ENCODE results near the gene PDE3A. TPM values are rescaled to one million over a fixed set of nuclear protein-coding genes. Genes with fewer than 3 reads are reported as not detected.

PDE3A gene
- total RNA-seq, 2 experiments from 2014 or later = not detected

DNA sequence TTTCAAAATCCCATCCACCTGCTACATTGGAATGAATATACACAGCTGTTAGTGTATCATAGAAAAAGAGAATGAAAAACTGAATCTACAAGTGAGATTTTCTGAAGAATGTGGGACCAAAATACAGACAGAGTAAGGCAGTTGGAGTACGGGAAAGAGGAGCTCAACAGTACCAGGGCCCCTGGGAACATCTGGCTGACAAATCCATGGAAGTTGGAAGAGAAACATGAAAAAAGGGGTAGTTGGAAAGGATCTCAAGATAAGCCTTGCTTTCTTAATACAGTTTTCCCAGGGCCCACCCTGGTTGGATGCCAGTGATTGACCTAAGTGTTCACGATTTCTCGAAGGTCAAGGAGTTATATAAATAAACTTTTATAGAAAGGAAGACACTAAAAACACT, 272.8 kb downstream of the PDE3A start:
- CTCF ChIA-PET = no interaction called here
- POLR2A ChIA-PET = no interaction called here

GRCh38 chr12:20643822-20644221, 275.5 kb downstream of the PDE3A start:
- CTCF ChIA-PET = no interaction called here
- POLR2A ChIA-PET = no interaction called here

DNA sequence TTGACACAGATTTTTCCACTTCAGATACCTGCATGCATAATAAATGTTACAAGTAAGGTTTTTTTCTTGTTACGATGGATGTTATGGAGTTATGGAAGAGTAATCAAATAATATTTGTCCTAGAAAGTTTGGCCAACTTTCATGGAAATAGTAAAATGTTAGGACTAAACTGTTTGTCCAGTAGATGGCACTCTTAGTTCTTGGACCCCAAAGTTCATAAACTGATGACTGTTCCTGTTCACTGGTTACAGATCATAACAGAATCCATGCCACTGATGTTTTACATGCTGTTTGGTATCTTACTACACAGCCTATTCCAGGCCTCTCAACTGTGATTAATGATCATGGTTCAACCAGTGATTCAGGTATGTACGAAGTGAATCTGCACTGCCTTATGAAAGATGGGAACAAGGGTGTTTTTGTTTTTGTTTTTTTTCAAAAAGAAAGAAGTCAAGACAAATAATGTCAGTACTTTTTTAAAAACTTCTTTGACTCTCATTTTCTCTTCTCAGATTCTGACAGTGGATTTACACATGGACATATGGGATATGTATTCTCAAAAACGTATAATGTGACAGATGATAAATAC, 278.0 kb downstream of the PDE3A start:
- CTCF ChIA-PET = no interaction called here

DNA sequence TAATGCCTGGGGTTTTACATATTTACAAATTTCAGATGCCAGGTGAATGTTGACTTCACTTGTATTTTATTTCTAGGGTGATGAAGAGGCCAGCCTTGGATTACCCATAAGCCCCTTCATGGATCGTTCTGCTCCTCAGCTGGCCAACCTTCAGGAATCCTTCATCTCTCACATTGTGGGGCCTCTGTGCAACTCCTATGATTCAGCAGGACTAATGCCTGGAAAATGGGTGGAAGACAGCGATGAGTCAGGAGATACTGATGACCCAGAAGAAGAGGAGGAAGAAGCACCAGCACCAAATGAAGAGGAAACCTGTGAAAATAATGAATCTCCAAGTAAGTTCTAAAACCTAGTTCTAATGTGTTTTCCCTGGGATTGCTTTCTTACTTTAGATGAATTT, 285.5 kb downstream of the PDE3A start:
- ChIA-PET CTCF (no interaction called here), POLR2A (no interaction called here)

More for the DNA sequence above, 278.0 kb downstream of the PDE3A start:
- POLR2A ChIA-PET = no interaction called here

DNA sequence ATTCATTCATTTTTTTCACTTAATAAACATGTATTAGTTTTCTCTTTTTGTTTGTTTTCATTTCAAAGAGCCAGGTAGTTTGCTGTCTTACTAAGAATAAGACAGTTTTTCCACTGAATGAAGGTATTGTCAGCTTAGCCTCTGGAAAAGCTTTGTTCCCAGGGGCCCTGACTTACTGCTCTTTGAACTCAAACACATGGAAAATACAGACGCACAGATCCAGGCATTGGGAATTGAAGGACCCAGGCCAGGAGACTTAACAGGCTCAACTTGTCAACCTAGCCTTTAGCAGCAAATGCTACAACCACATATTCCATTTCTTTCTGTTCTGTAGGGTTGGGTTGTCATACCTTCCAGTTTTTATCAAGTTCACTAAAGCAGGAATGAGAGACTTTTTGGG, 288.3 kb downstream of the PDE3A start:
- ChIA-PET POLR2A (no interaction called here), CTCF (no interaction called here)

DNA sequence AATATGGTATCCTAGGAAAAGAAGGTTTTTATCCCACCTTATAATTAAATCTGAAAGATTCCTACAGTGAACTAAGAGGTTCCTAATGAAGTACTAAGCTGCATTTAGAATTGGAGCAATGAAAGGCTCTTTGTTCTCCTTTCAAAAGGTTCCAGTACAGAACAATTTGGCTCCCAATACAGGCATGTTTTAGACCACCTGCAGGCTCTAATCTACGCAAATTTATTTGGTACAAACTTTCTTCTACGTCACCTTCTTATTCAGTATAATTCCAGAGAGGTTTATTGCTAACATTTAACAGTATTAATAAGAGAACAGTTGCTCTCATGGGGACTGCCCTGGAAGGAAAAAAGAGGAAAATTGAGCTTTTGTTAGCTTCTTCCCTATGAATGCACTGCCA, 289.2 kb downstream of the PDE3A start:
- CTCF ChIA-PET = no interaction called here
- POLR2A ChIA-PET = no interaction called here

DNA sequence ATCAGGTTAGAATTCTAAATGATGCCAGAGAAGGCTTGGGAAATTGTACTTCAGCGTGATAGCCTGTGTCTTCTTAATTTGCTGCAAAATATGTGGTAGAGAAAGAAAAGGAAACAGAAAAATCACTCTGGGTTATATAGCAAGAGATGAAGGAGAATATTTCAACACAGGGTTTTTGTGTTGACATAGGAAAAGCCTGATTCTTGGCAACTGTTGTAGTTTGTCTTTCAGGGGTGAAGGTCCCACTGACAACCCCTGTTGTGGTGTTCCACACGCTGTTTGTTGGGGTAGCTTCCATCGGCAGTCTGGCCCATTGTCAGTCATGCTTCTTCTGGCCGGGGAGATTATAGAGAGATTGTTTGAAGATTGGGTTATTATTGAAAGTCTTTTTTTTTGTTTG, 313.0 kb downstream of the PDE3A start:
- ChIA-PET CTCF (no interaction called here), POLR2A (no interaction called here)

DNA sequence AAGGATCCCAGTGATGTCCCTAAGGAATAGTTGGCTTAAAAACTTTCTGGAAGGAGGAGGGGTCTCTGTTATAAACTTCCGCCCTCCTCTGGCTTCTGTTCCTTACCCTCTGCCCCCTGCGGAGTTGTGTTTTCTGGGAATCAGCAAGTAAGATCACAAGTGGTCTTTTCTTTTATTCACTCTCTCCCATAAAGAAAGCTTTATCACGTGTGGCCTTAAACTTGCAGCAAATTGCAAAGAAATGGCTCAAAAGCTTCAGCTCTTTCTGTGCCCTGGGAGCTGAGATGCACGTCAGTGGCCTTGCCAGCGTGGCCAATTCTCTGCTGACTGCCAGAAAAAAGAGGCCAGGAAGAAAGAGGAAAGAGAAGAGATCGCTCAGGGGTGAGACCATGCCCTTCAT, 326.9 kb downstream of the PDE3A start, which contains the start of gene SLCO1C1:
SLCO1C1 (plus strand) TSS at position 101 of the 400 bp plus-strand sequence. CDS start 4,245 bp downstream, outside the sequence.
- POLR2A ChIA-PET = no interaction called here

GRCh38 chr12:20696181-20696905, 328.0 kb downstream of the PDE3A start:
- ChIA-PET POLR2A (no interaction called here), CTCF (no interaction called here)

More for the DNA sequence above, 326.9 kb downstream of the PDE3A start, which contains the start of gene SLCO1C1:
- CTCF ChIA-PET = no interaction called here

- CTCF ChIA-PET = no interaction called here
Observed at GRCh38 chr12:20701106-20701505, 332.8 kb downstream of the PDE3A start.

DNA sequence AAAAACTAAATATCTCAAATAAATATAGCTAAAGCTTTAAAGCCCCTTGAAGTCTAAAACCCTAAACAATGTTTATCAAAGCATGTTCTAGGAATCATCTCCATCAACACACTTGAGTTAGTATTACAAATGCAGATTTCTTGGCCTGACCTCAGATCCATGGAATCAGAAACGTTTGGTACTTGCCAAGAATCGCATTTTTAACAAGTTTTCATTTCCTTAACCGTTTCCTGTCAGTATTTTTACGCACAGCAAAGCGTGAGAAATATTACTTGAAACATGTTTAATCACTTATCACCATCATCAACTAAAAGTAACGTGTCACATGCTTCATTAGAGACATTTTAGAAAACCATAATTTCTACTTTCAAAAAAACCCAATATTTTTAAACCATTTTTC, 336.5 kb downstream of the PDE3A start:
- ChIA-PET POLR2A (no interaction called here), CTCF (no interaction called here)

More at GRCh38 chr12:20701106-20701505, 332.8 kb downstream of the PDE3A start:
- POLR2A ChIA-PET = no interaction called here

GRCh38 chr12:20711846-20712245, 343.5 kb downstream of the PDE3A start:
- ChIA-PET CTCF (interaction anchor here (0.6 kb wide), 1 partner anchor 211 kb away, joined by 3 read pairs; no protein-coding TSS in a partner anchor), POLR2A (no interaction called here)

- POLR2A ChIA-PET = no interaction called here
- CTCF ChIA-PET = no interaction called here
Observed at GRCh38 chr12:20716037-20716436, 347.7 kb downstream of the PDE3A start.

DNA sequence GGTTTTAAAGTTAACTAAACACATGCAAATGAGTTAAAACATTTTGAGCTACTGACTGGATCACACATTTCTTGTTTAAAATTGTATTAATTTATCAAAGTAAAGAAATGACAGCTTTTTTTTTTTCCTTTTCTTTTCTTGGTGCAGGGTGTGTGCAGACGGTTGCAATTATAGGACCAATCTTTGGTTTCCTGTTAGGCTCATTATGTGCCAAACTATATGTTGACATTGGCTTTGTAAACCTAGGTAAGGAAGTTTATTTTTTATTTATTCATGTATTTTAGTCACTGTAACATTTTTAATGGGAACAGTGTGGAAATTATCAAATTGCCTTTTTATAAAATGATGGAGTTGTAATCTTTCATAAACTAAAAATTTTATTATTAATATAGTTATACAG, 348.6 kb downstream of the PDE3A start:
- POLR2A ChIA-PET = no interaction called here
- CTCF ChIA-PET = interaction anchor here (0.6 kb wide), 1 partner anchor 76 kb away, joined by 3 read pairs; no protein-coding TSS in a partner anchor

DNA sequence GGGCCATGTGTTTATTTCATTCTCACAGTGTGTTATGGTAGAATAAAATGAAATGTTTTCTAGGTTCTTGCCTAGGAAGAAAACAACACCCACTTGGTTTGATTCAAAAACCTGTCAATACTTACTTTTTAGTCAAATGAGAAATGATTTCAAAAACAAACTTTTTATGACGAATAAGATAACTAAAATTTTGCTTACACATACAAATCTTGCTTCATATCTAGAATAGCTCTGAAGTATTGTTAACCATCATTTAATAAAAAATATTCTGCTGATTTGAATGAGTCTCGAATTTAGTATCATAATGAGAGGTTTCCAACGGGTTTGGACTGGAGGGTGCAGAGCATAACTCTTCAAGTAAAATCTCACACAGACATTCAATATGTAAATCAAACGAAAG, 350.0 kb downstream of the PDE3A start:
- ChIA-PET POLR2A (no interaction called here), CTCF (interaction anchor here (0.6 kb wide), 1 partner anchor 1609 kb away, joined by 6 read pairs; no protein-coding TSS in a partner anchor)

DNA sequence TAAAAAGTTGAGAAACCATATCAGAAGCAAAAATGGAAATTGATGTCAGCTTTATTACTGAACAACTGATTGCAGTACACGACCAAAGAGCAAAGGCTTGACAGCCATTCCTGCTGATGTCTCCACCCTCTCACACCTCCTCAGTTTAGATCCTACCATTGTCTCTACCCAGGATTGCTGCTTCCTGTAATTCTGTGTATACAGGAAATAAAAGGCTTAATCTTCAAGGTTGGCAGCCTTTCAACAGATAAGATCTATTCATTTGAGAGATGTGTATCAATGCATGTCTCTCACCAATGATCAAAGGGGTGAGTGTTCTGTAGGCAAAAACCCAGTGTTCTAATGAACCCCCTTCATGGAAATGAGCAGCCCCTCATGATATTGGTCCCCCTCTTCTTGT, 353.8 kb downstream of the PDE3A start:
- POLR2A ChIA-PET = no interaction called here
- CTCF ChIA-PET = no interaction called here

DNA sequence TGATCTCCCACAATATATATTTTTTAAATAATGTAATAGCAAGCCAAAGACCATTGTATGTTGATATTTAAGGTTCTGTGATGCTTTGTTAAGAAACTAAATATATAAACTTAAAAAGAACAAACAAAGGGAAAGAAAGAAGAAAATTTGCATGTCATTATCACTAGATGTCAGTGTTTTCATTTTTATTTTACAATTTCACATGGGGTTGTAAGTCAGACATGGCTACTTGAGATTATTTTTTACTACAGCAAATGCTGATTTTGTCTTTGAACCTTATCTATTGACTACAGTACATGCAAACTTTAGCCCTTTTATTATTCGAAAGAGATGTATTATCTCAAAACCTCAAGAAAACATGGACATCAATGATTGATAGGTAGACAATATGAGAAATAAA, 362.9 kb downstream of the PDE3A start:
- ChIA-PET POLR2A (no interaction called here), CTCF (no interaction called here)
